ENCODE results near the gene LRRC59. TPM values are rescaled to one million over a fixed set of nuclear protein-coding genes. Genes with fewer than 3 reads are reported as not detected.

LRRC59 gene
- total and polyA plus RNA-seq, 2 of the 13 experiments (the other 11 are each of a cell fraction or from before 2014, with no cell fraction given), result 87.3 to 222 TPM

- TF ChIP-seq, protein P1, sequence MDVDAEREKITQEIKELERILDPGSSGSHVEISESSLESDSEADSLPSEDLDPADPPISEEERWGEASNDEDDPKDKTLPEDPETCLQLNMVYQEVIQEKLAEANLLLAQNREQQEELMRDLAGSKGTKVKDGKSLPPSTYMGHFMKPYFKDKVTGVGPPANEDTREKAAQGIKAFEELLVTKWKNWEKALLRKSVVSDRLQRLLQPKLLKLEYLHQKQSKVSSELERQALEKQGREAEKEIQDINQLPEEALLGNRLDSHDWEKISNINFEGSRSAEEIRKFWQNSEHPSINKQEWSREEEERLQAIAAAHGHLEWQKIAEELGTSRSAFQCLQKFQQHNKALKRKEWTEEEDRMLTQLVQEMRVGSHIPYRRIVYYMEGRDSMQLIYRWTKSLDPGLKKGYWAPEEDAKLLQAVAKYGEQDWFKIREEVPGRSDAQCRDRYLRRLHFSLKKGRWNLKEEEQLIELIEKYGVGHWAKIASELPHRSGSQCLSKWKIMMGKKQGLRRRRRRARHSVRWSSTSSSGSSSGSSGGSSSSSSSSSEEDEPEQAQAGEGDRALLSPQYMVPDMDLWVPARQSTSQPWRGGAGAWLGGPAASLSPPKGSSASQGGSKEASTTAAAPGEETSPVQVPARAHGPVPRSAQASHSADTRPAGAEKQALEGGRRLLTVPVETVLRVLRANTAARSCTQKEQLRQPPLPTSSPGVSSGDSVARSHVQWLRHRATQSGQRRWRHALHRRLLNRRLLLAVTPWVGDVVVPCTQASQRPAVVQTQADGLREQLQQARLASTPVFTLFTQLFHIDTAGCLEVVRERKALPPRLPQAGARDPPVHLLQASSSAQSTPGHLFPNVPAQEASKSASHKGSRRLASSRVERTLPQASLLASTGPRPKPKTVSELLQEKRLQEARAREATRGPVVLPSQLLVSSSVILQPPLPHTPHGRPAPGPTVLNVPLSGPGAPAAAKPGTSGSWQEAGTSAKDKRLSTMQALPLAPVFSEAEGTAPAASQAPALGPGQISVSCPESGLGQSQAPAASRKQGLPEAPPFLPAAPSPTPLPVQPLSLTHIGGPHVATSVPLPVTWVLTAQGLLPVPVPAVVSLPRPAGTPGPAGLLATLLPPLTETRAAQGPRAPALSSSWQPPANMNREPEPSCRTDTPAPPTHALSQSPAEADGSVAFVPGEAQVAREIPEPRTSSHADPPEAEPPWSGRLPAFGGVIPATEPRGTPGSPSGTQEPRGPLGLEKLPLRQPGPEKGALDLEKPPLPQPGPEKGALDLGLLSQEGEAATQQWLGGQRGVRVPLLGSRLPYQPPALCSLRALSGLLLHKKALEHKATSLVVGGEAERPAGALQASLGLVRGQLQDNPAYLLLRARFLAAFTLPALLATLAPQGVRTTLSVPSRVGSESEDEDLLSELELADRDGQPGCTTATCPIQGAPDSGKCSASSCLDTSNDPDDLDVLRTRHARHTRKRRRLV (CRISPR knock-in tag; IDR thresholded peaks at IDR 0.05), result no peak
- TF ChIP-seq, protein P2, sequence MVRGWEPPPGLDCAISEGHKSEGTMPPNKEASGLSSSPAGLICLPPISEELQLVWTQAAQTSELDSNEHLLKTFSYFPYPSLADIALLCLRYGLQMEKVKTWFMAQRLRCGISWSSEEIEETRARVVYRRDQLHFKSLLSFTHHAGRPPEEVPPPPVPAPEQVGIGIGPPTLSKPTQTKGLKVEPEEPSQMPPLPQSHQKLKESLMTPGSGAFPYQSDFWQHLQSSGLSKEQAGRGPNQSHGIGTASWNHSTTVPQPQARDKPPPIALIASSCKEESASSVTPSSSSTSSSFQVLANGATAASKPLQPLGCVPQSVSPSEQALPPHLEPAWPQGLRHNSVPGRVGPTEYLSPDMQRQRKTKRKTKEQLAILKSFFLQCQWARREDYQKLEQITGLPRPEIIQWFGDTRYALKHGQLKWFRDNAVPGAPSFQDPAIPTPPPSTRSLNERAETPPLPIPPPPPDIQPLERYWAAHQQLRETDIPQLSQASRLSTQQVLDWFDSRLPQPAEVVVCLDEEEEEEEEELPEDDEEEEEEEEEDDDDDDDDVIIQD (CRISPR knock-in tag; IDR thresholded peaks at IDR 0.05; ENCODE audit: low read depth), result no peak
- TF ChIP-seq ZFP41 (CRISPR knock-in tag; IDR thresholded peaks at IDR 0.05; ENCODE audit: borderline replicate concordance) (no peak), HNRNPK (IDR thresholded peaks at IDR 0.05; ENCODE audit: low read depth, low read length, poor library complexity, severe bottlenecking) (no peak), HOXA5 (CRISPR knock-in tag; IDR thresholded peaks at IDR 0.05) (no peak), ZBTB7B (CRISPR knock-in tag; IDR thresholded peaks at IDR 0.05) (no peak), SIX1 (CRISPR knock-in tag; IDR thresholded peaks at IDR 0.05; ENCODE audit: borderline replicate concordance) (no peak), TEAD2 (CRISPR knock-in tag; IDR thresholded peaks at IDR 0.05) (no peak), FOSL1 (CRISPR knock-in tag; IDR thresholded peaks at IDR 0.05; ENCODE audit: borderline replicate concordance) (no peak), GLI4 (CRISPR knock-in tag; IDR thresholded peaks at IDR 0.05; ENCODE audit: borderline replicate concordance) (no peak)
- TF ChIP-seq, protein P3, sequence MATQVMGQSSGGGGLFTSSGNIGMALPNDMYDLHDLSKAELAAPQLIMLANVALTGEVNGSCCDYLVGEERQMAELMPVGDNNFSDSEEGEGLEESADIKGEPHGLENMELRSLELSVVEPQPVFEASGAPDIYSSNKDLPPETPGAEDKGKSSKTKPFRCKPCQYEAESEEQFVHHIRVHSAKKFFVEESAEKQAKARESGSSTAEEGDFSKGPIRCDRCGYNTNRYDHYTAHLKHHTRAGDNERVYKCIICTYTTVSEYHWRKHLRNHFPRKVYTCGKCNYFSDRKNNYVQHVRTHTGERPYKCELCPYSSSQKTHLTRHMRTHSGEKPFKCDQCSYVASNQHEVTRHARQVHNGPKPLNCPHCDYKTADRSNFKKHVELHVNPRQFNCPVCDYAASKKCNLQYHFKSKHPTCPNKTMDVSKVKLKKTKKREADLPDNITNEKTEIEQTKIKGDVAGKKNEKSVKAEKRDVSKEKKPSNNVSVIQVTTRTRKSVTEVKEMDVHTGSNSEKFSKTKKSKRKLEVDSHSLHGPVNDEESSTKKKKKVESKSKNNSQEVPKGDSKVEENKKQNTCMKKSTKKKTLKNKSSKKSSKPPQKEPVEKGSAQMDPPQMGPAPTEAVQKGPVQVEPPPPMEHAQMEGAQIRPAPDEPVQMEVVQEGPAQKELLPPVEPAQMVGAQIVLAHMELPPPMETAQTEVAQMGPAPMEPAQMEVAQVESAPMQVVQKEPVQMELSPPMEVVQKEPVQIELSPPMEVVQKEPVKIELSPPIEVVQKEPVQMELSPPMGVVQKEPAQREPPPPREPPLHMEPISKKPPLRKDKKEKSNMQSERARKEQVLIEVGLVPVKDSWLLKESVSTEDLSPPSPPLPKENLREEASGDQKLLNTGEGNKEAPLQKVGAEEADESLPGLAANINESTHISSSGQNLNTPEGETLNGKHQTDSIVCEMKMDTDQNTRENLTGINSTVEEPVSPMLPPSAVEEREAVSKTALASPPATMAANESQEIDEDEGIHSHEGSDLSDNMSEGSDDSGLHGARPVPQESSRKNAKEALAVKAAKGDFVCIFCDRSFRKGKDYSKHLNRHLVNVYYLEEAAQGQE (IDR thresholded peaks at IDR 0.05; ENCODE audit: borderline replicate concordance in 1 of 2, low read depth in 1 of 2, low read length in 2 of 2), result no peak
- TF ChIP-seq, protein P4, sequence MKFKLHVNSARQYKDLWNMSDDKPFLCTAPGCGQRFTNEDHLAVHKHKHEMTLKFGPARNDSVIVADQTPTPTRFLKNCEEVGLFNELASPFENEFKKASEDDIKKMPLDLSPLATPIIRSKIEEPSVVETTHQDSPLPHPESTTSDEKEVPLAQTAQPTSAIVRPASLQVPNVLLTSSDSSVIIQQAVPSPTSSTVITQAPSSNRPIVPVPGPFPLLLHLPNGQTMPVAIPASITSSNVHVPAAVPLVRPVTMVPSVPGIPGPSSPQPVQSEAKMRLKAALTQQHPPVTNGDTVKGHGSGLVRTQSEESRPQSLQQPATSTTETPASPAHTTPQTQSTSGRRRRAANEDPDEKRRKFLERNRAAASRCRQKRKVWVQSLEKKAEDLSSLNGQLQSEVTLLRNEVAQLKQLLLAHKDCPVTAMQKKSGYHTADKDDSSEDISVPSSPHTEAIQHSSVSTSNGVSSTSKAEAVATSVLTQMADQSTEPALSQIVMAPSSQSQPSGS (CRISPR knock-in tag; IDR thresholded peaks at IDR 0.05), result no peak
- TF ChIP-seq, protein P5, sequence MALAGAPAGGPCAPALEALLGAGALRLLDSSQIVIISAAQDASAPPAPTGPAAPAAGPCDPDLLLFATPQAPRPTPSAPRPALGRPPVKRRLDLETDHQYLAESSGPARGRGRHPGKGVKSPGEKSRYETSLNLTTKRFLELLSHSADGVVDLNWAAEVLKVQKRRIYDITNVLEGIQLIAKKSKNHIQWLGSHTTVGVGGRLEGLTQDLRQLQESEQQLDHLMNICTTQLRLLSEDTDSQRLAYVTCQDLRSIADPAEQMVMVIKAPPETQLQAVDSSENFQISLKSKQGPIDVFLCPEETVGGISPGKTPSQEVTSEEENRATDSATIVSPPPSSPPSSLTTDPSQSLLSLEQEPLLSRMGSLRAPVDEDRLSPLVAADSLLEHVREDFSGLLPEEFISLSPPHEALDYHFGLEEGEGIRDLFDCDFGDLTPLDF (CRISPR knock-in tag; IDR thresholded peaks at IDR 0.05), result no peak
These were observed 837 bp downstream of the LRRC59 start (continued) for GRCh38 chr17:50396261-50397110.

Measured in HepG2 (cell line).